Aorta (tissue), 5 donors: Measurements from ENCODE around the gene ANKRD40. TPM values are rescaled to one million over a fixed set of nuclear protein-coding genes. Genes with fewer than 3 reads are reported as not detected.
"Not testable (repeated sequence)": the region's sequence is repeated elsewhere in the genome, so short reads cannot be mapped to it uniquely, and the experiment has no call there.

Source experiments
- ATAC-seq: fragments of 200-7000 bp; cut with Tn5 transposase; one replicate; pipeline ENCODE4 v1.9.1; 2022; ENCODE audit warnings: moderate library complexity; ENCODE audit not compliant: low FRiP score
- DNase-seq, 2 donors: peaks; one replicate each; pipeline ENCODE4 v3.0.0-alpha.2; 2020
- H3K27ac ChIP-seq, 2 donors: one replicate each; pipeline ENCODE4 v1.5.1; 2013; ENCODE audit warnings: low read length in 2 of 2, mild to moderate bottlenecking in 2 of 2, moderate library complexity in 2 of 2, control low read depth in 1 of 2, inconsistent platforms in 1 of 2, low read depth in 1 of 2
- H3K27me3 ChIP-seq, 2 donors: one replicate each; pipeline ENCODE4 v1.6.1; 2013; ENCODE audit warnings: control low read depth in 1 of 2, low read length in 1 of 2, mild to moderate bottlenecking in 1 of 2, moderate library complexity in 1 of 2; ENCODE audit not compliant: insufficient read depth in 2 of 2, control insufficient read depth in 1 of 2
- H3K36me3 ChIP-seq, 2 donors: one replicate each; pipeline ENCODE4 v1.6.1; 2013; ENCODE audit warnings: control low read depth in 1 of 2, low read length in 1 of 2, mild to moderate bottlenecking in 1 of 2; ENCODE audit not compliant: insufficient read depth in 2 of 2, control insufficient read depth in 1 of 2
- H3K4me1 ChIP-seq, 2 donors: one replicate each; pipeline ENCODE4 v1.6.1; 2013; ENCODE audit warnings: low read length in 2 of 2, control low read depth in 1 of 2, mild to moderate bottlenecking in 1 of 2, moderate library complexity in 1 of 2; ENCODE audit not compliant: insufficient read depth in 2 of 2, control insufficient read depth in 1 of 2
- H3K4me3 ChIP-seq, 2 donors: one replicate each; pipeline ENCODE4 v1.5.1; 2013; ENCODE audit warnings: low read length in 2 of 2, control low read depth in 1 of 2, mild to moderate bottlenecking in 1 of 2
- H3K9me3 ChIP-seq: one replicate; pipeline ENCODE4 v1.6.1; 2013; ENCODE audit warnings: mild to moderate bottlenecking, low read length; ENCODE audit not compliant: control insufficient read depth
- WGBS, 2 donors: extraction: QIAGEN DNeasy Blood & Tissue Kit; methylation state at CpG; one replicate each; pipeline ENCODE4 v1.1.7; 2013; 5-methylcytosine and 5-hydroxymethylcytosine counted together
- intact Hi-C, 2 donors: fragments of 100-400 bp; cut with DNase I; formaldehyde crosslinking; loops; one replicate each; pipeline versions ENCODE4 v1.14.2 to v1.15.0; 2022
- polyA plus RNA-seq, 2 donors: library from polyadenylated mRNA; stranded (reverse); fragments of 200-250 nt; gene quantifications; one replicate each; pipeline ENCODE4 v1.2.3, GENCODE V29; 2013
- total RNA-seq, 2 donors: library from RNA; stranded (reverse); fragmentation: NEBNext Ultra II Directional; extraction: Animal tissue kit (Norgen Biotek cat#: 25700); gene quantifications; one replicate each; pipeline ENCODE4 v1.2.1, GENCODE V29; 2021
- donor health status: healthy with polysubstance abuse.
- donor health status: Bipolar disorder and iron deficiency.
- donor health status: DM: no; HTN: no; CAD: no.
- donor health status: DM: no; HTN: no; CAD: no.
- donor health status: DM: yes; HTN: yes; CAD: no.

The ANKRD40 gene
- total and polyA plus RNA-seq, 4 donors = 19.1 to 55.5 (median 36.9) TPM

- Histone ChIP-seq H3K4me3 (no peak overlapping the region), H3K27ac (no peak overlapping the region), H3K27me3 (no peaks in the 10 kb centered on the region), H3K9me3 (no peaks in the 10 kb centered on the region), H3K4me1 (no peaks in the 10 kb centered on the region), H3K36me3 (no peaks in the 10 kb centered on the region)
- ATAC-seq (peak; percentile 40), DNase-seq (peak in 1 of 2 donors; percentile 58)
- intact Hi-C loops = loop anchor here in 1 of 2 donors (5.0 kb wide), 2 partner anchors 49 to 134 kb away; partner anchors contain the start of genes ABCC3 and SPATA20
- WGBS, 2 donors = 59 to 62% methylated on average over 27 of the region's 27 CpGs
These were observed 26.2 kb downstream of the ANKRD40 start for GRCh38 chr17:50681263-50682200.

- H3K36me3 ChIP-seq, ATAC-seq, H3K4me1 ChIP-seq, H3K27me3 ChIP-seq, H3K4me3 ChIP-seq, H3K27ac ChIP-seq, H3K9me3 ChIP-seq: not testable (repeated sequence)
- peak in 1 of 2 donors; percentile 45 for DNase-seq
- intact Hi-C loops = loop anchor here in 1 of 2 donors (5.0 kb wide), 2 partner anchors 48 to 133 kb away; partner anchors contain the start of genes ABCC3 and SPATA20
- 75 to 76% methylated on average over 12 of the region's 12 CpGs for WGBS, 2 donors
These were observed 27.0 kb downstream of the ANKRD40 start for GRCh38 chr17:50680543-50681262.

- intact Hi-C loops = loop anchor here in 1 of 2 donors (5.0 kb wide), 2 partner anchors 48 to 133 kb away; partner anchors contain the start of genes ABCC3 and SPATA20
These were observed 27.6 kb downstream of the ANKRD40 start for GRCh38 chr17:50680126-50680525.

GRCh38 chr17:50679008-50679544 is 28.6 kb downstream of the ANKRD40 start:
- H3K4me3 ChIP-seq = no peak overlapping the region
- no peak overlapping the region for H3K27ac ChIP-seq
- DNase-seq (peak in 1 of 2 donors; percentile 36), ATAC-seq (no peak)
- no peaks in the 10 kb centered on the region for H3K36me3 ChIP-seq
- H3K4me1 ChIP-seq = no peaks in the 10 kb centered on the region
- H3K9me3 ChIP-seq = no peaks in the 10 kb centered on the region
- intact Hi-C loops = no loop called here
- H3K27me3 ChIP-seq = no peaks in the 10 kb centered on the region
- WGBS, 2 donors = 93% methylated on average over 11 of the region's 11 CpGs

More at GRCh38 chr17:50680126-50680525, 27.6 kb downstream of the ANKRD40 start:
- 97 to 98% methylated on average over 5 of the region's 5 CpGs for WGBS, 2 donors
- Histone ChIP-seq H3K27me3 (no peaks in the 10 kb centered on the region), H3K36me3 (no peaks in the 10 kb centered on the region), H3K4me3 (no peak overlapping the region), H3K27ac (no peak overlapping the region), H3K9me3 (no peaks in the 10 kb centered on the region), H3K4me1 (no peaks in the 10 kb centered on the region)
- ATAC-seq = no peak
- DNase-seq = peak in 1 of 2 donors; percentile 32

GRCh38 chr17:50677851-50678375 is 29.8 kb downstream of the ANKRD40 start:
- intact Hi-C loops = no loop called here
- ATAC-seq (no peak), DNase-seq (peak; percentile 28 to 39)

GRCh38 chr17:50676065-50676975 is 31.4 kb downstream of the ANKRD40 start:
- Histone ChIP-seq H3K4me3 (no peak overlapping the region), H3K4me1 (no peaks in the 10 kb centered on the region), H3K27me3 (no peaks in the 10 kb centered on the region), H3K9me3 (no peaks in the 10 kb centered on the region), H3K36me3 (no peaks in the 10 kb centered on the region), H3K27ac (no peak overlapping the region)
- WGBS, 2 donors = 93 to 94% methylated on average over 24 of the region's 24 CpGs
- DNase-seq = no peak
- intact Hi-C loops = no loop called here
- no peak for ATAC-seq

More at GRCh38 chr17:50677851-50678375, 29.8 kb downstream of the ANKRD40 start:
- Histone ChIP-seq H3K4me3 (no peak overlapping the region), H3K4me1 (no peaks in the 10 kb centered on the region), H3K27me3 (no peaks in the 10 kb centered on the region), H3K27ac (no peak overlapping the region), H3K36me3 (no peaks in the 10 kb centered on the region), H3K9me3 (no peaks in the 10 kb centered on the region)
- WGBS, 2 donors = 92 to 93% methylated on average over 12 of the region's 12 CpGs

GRCh38 chr17:50675627-50676026 is 32.1 kb downstream of the ANKRD40 start:
- no peak for ATAC-seq
- Histone ChIP-seq H3K36me3 (no peaks in the 10 kb centered on the region), H3K9me3 (no peaks in the 10 kb centered on the region), H3K4me3 (no peak overlapping the region), H3K4me1 (no peaks in the 10 kb centered on the region), H3K27me3 (no peaks in the 10 kb centered on the region), H3K27ac (no peak overlapping the region)
- DNase-seq = no peak
- 90% methylated on average over 7 of the region's 7 CpGs for WGBS, 2 donors
- intact Hi-C loops = no loop called here
